Breast epithelium (tissue), 3 donors: ENCODE results near the gene CPA4.

Source experiments
- POLR2AphosphoS5 ChIP-seq, 3 donors: sonication (generic); formaldehyde crosslinking; IDR thresholded peaks; one replicate each; pipeline ENCODE4 v1.6.1; 2017; ENCODE audit warnings: antibody characterized with exemption in 3 of 3
- TF ChIP-seq, protein P1 (sequence below), 3 donors: fragments of 450-650 bp; IDR thresholded peaks; one replicate each; pipeline ENCODE4 v1.5.1; 2016 to 2017; ENCODE audit warnings: antibody characterized with exemption in 3 of 3, mild to moderate bottlenecking in 3 of 3, moderate library complexity in 3 of 3

GRCh38 chr7:130360518-130360917, 67.6 kb downstream of the CPA4 start:
- TF ChIP-seq POLR2AphosphoS5 (IDR thresholded peaks at IDR 0.05), result no peak
- TF ChIP-seq, protein P1, sequence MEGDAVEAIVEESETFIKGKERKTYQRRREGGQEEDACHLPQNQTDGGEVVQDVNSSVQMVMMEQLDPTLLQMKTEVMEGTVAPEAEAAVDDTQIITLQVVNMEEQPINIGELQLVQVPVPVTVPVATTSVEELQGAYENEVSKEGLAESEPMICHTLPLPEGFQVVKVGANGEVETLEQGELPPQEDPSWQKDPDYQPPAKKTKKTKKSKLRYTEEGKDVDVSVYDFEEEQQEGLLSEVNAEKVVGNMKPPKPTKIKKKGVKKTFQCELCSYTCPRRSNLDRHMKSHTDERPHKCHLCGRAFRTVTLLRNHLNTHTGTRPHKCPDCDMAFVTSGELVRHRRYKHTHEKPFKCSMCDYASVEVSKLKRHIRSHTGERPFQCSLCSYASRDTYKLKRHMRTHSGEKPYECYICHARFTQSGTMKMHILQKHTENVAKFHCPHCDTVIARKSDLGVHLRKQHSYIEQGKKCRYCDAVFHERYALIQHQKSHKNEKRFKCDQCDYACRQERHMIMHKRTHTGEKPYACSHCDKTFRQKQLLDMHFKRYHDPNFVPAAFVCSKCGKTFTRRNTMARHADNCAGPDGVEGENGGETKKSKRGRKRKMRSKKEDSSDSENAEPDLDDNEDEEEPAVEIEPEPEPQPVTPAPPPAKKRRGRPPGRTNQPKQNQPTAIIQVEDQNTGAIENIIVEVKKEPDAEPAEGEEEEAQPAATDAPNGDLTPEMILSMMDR (IDR thresholded peaks at IDR 0.05), result no peak
